HEK293 (cell line): ENCODE results near the gene CPB2.

ENCODE experiments used
- CTCF ChIA-PET: fragments of 350-600 bp; formaldehyde crosslinking; extraction: SDS; loops from one replicate; lab custom pipeline; 2021; ENCODE audit warnings: antibody characterized with exemption; lab: Yijun Ruan, JAX
- POLR2A ChIA-PET: fragments of 300-600 bp; formaldehyde crosslinking; extraction: SDS; loops from one replicate; lab custom pipeline; 2020; ENCODE audit warnings: antibody characterized with exemption, inconsistent platforms; lab: Yijun Ruan, JAX
- H3K27ac ChIP-seq: fragments of 200-500 bp; sonication (Bioruptor generic); 2 replicates; pipeline ENCODE4 v1.5.1; 2014; ENCODE audit warnings: low read depth, low read length, control low read depth, inconsistent platforms; ENCODE audit errors: extremely low read depth
- H3K36me3 ChIP-seq, 2 experiments: fragments of 200-500 bp in 1 of 2; sonication (Bioruptor generic) in 1 of 2; 1 replicate in 1 of 2; 2 replicates in 1 of 2; pipeline ENCODE4 v1.5.1; 2014 to 2017; ENCODE audit warnings: inconsistent platforms in 2 of 2, low read length in 2 of 2; ENCODE audit not compliant: control insufficient read depth in 2 of 2, insufficient read depth in 1 of 2
- H3K4me1 ChIP-seq: fragments of 200-500 bp; sonication (Bioruptor generic); 2 replicates; pipeline ENCODE4 v1.5.1; 2014; ENCODE audit warnings: mild to moderate bottlenecking, low read length, inconsistent platforms; ENCODE audit not compliant: control insufficient read depth, insufficient read depth
- H3K4me3 ChIP-seq: 2 replicates; pipeline ENCODE4 v1.5.1; 2011; ENCODE audit warnings: low read depth, mild to moderate bottlenecking, control low read depth, low read length, moderate library complexity
- H3K9me3 ChIP-seq: fragments of 200-500 bp; sonication (Bioruptor generic); 2 replicates; pipeline ENCODE4 v1.5.1; 2014; ENCODE audit warnings: low read depth, low read length, inconsistent platforms; ENCODE audit not compliant: control insufficient read depth, insufficient read depth
- BCL11A ChIP-seq: fragments of 450-650 bp; formaldehyde crosslinking; IDR thresholded peaks from 2 replicates; pipeline ENCODE4 v1.5.1; 2016; ENCODE audit warnings: low read depth, missing biosample characterization, missing genetic modification characterization
- FEZF1 ChIP-seq: fragments of 450-650 bp; formaldehyde crosslinking; IDR thresholded peaks from 2 replicates; pipeline ENCODE4 v1.5.1; 2016; ENCODE audit warnings: missing biosample characterization, missing genetic modification characterization
- HOXD13 ChIP-seq: sonication (generic); formaldehyde crosslinking; IDR thresholded peaks from 2 replicates; pipeline ENCODE4 v1.8.0; 2022; ENCODE audit warnings: missing genetic modification reagents, borderline replicate concordance
- MYNN ChIP-seq: fragments of 450-650 bp; formaldehyde crosslinking; IDR thresholded peaks from 2 replicates; pipeline ENCODE4 v1.5.1; 2016; ENCODE audit warnings: missing biosample characterization, missing genetic modification characterization, borderline replicate concordance
- REPIN1 ChIP-seq: fragments of 450-650 bp; formaldehyde crosslinking; IDR thresholded peaks from 2 replicates; pipeline ENCODE4 v1.5.1; 2017; ENCODE audit warnings: missing biosample characterization, missing genetic modification characterization, low read depth
- SCRT1 ChIP-seq: fragments of 450-650 bp; formaldehyde crosslinking; IDR thresholded peaks from 2 replicates; pipeline ENCODE4 v1.5.1; 2016; ENCODE audit warnings: missing biosample characterization, missing genetic modification characterization, borderline replicate concordance
- TRIM28 ChIP-seq: IDR thresholded peaks from 2 replicates; pipeline ENCODE4 v1.6.1; 2011; ENCODE audit warnings: low read length, control low read depth, borderline replicate concordance
- YY1 ChIP-seq: fragments of 450-650 bp; formaldehyde crosslinking; IDR thresholded peaks from 2 replicates; pipeline ENCODE4 v1.5.1; 2018; ENCODE audit warnings: missing biosample characterization, missing genetic modification characterization
- YY2 ChIP-seq: fragments of 450-650 bp; formaldehyde crosslinking; IDR thresholded peaks from 2 replicates; pipeline ENCODE4 v1.5.1; 2016; ENCODE audit warnings: missing biosample characterization, missing genetic modification characterization
- ZBTB8A ChIP-seq: fragments of 450-650 bp; formaldehyde crosslinking; IDR thresholded peaks from 2 replicates; pipeline ENCODE4 v1.5.1; 2016; ENCODE audit warnings: missing biosample characterization, missing genetic modification characterization
- ZFP37 ChIP-seq: fragments of 450-650 bp; formaldehyde crosslinking; IDR thresholded peaks from 2 replicates; pipeline ENCODE4 v1.5.1; 2016; ENCODE audit warnings: missing biosample characterization, missing genetic modification characterization
- ZNF146 ChIP-seq: fragments of 450-650 bp; formaldehyde crosslinking; IDR thresholded peaks from 2 replicates; pipeline ENCODE4 v1.5.1; 2016; ENCODE audit warnings: missing biosample characterization, missing genetic modification characterization
- ZNF280C ChIP-seq: fragments of 450-650 bp; formaldehyde crosslinking; IDR thresholded peaks from 2 replicates; pipeline ENCODE4 v1.5.1; 2016; ENCODE audit warnings: missing biosample characterization, missing genetic modification characterization
- ZNF391 ChIP-seq: fragments of 450-650 bp; formaldehyde crosslinking; IDR thresholded peaks from 2 replicates; pipeline ENCODE4 v1.5.1; 2016; ENCODE audit warnings: low read depth, missing biosample characterization, missing genetic modification characterization, borderline replicate concordance
- ZNF394 ChIP-seq: fragments of 450-650 bp; formaldehyde crosslinking; IDR thresholded peaks from 2 replicates; pipeline ENCODE4 v1.5.1; 2016; ENCODE audit warnings: missing biosample characterization, missing genetic modification characterization, mild to moderate bottlenecking, moderate library complexity, borderline replicate concordance
- ZNF433 ChIP-seq: fragments of 450-650 bp; formaldehyde crosslinking; IDR thresholded peaks from 2 replicates; pipeline ENCODE4 v1.5.1; 2016; ENCODE audit warnings: missing biosample characterization, missing genetic modification characterization, low read depth
- ZNF48 ChIP-seq: fragments of 450-650 bp; formaldehyde crosslinking; IDR thresholded peaks from 2 replicates; pipeline ENCODE4 v1.5.1; 2016; ENCODE audit warnings: missing biosample characterization, missing genetic modification characterization
- ZNF548 ChIP-seq: fragments of 450-650 bp; formaldehyde crosslinking; IDR thresholded peaks from 2 replicates; pipeline ENCODE4 v1.5.1; 2016; ENCODE audit warnings: missing biosample characterization, missing genetic modification characterization
- ZNF560 ChIP-seq: fragments of 450-650 bp; formaldehyde crosslinking; IDR thresholded peaks from 2 replicates; pipeline ENCODE4 v1.5.1; 2017; ENCODE audit warnings: missing biosample characterization, missing genetic modification characterization, borderline replicate concordance
- ZNF600 ChIP-seq: fragments of 450-650 bp; formaldehyde crosslinking; IDR thresholded peaks from 2 replicates; pipeline ENCODE4 v1.5.1; 2016; ENCODE audit warnings: missing biosample characterization, missing genetic modification characterization
- ZNF768 ChIP-seq: fragments of 450-650 bp; formaldehyde crosslinking; IDR thresholded peaks from 2 replicates; pipeline ENCODE4 v1.5.1; 2018; ENCODE audit warnings: missing biosample characterization, mild to moderate bottlenecking, missing genetic modification characterization
- ZNF843 ChIP-seq: fragments of 450-650 bp; formaldehyde crosslinking; IDR thresholded peaks from 2 replicates; pipeline ENCODE4 v1.5.1; 2016; ENCODE audit warnings: missing biosample characterization, missing genetic modification characterization

Gene CPB2

GRCh38 chr13:46075811-46076210 is 29.0 kb downstream of the CPB2 start (continued):
- no peak for TF ChIP-seq ZNF548
- no peak for TF ChIP-seq ZFP37 (tag by site-specific recombination)
- no peak for TF ChIP-seq ZNF600 (tag by site-specific recombination)
- TF ChIP-seq HOXD13 (CRISPR knock-in tag) = no peak
- TF ChIP-seq, all 188 proteins: peak for 0

DNA sequence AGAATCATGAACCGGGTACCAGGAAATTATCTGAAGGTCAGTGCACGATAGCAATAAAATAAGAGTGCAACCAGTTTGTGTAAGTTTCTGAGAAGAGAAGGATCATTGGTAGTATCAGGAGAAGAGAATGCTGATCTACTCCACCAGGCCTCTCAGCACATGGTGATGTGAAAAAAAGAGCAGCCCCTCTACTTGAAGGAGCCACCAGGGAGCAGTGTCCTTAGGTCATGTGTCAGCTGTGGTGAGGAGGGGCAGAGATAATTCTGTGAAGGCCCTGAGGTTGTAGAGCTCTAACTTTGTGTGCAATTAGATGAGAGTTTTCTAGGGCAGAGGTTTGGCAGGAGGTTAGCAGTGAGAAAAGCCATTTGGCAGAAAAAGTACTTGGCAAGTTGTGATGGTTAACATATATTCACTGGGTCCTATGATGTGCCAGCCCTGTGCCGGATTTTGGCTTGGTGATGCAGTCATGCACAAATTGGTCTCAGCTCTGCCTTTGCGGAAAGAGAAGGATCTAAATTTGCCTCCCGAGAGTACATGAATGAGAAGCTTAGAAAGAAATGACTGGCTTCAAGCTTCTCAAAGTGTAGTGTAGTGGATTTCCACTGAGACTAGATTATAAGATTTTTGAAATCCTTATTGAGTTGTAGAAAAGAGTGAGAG is 33.1 kb downstream of the CPB2 start:
- Histone ChIP-seq H3K4me1 (no peaks in the 10 kb centered on the region), H3K4me3 (no peak overlapping the region), H3K36me3 (no peaks in the 10 kb centered on the region), H3K9me3 (no peaks in the 10 kb centered on the region), H3K27ac (no peak overlapping the region)
- ChIA-PET CTCF (interaction anchor here (0.6 kb wide), 1 partner anchor 157 kb away, joined by 3 read pairs; no protein-coding TSS in a partner anchor), POLR2A (no interaction called here)
- TF ChIP-seq ZNF843 (tag by site-specific recombination) = no peak
- TF ChIP-seq ZNF391 (tag by site-specific recombination) = no peak
- no peak for TF ChIP-seq FEZF1 (tag by site-specific recombination)
- no peak for TF ChIP-seq YY1 (tag by site-specific recombination)
- TF ChIP-seq TRIM28 = no peak
- TF ChIP-seq ZNF560 (tag by site-specific recombination) = no peak
- no peak for TF ChIP-seq SCRT1 (tag by site-specific recombination)
- no peak for TF ChIP-seq YY2 (tag by site-specific recombination)
- no peak for TF ChIP-seq ZNF394 (tag by site-specific recombination)
- no peak for TF ChIP-seq MYNN (tag by site-specific recombination)
- TF ChIP-seq ZNF768 (tag by site-specific recombination) = no peak
- TF ChIP-seq REPIN1 (tag by site-specific recombination) = no peak
- no peak for TF ChIP-seq ZBTB8A (tag by site-specific recombination)
- no peak for TF ChIP-seq ZNF280C (tag by site-specific recombination)
- no peak for TF ChIP-seq ZNF48 (tag by site-specific recombination)
- no peak for TF ChIP-seq ZNF433

DNA sequence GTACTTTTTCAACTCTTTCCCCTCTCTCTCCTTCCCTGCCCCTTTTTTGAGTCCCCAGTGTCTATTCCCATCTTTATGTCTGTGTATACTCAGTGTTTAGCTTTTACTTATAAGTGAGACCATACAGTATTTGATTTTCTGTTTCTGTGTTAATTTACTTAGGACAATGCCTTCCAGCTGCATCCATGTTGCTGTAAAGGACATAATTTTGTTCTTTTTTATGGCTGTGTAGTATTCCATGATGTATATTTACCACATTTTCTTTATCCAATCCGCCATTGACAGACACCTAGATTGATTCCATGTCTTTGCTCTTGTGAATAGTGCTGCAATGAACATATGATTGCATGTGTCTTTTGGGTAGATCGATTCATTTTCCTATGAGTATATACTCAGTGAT is 41.5 kb downstream of the CPB2 start:
- H3K4me1 ChIP-seq = no peaks in the 10 kb centered on the region
- H3K27ac ChIP-seq = no peak overlapping the region
- H3K4me3 ChIP-seq = no peak overlapping the region
- CTCF ChIA-PET = no interaction called here
- no peaks in the 10 kb centered on the region for H3K36me3 ChIP-seq
- H3K9me3 ChIP-seq = no peaks in the 10 kb centered on the region
- POLR2A ChIA-PET = no interaction called here
- no peak for TF ChIP-seq BCL11A (tag by site-specific recombination)
- peak; percentile 90 for TF ChIP-seq ZNF146
